WI38 (cell line): ENCODE data around the gene S100A8.

Experiments
- H3K4me3 ChIP-seq: 2 replicates; pipeline ENCODE4 v1.5.1; 2011; ENCODE audit warnings: low read depth, mild to moderate bottlenecking, control low read depth, low read length
- CTCF ChIP-seq: IDR thresholded peaks from 2 replicates; pipeline ENCODE4 v1.5.1; 2012; ENCODE audit warnings: low read depth, mild to moderate bottlenecking, control low read depth, low read length

Gene S100A8

DNA sequence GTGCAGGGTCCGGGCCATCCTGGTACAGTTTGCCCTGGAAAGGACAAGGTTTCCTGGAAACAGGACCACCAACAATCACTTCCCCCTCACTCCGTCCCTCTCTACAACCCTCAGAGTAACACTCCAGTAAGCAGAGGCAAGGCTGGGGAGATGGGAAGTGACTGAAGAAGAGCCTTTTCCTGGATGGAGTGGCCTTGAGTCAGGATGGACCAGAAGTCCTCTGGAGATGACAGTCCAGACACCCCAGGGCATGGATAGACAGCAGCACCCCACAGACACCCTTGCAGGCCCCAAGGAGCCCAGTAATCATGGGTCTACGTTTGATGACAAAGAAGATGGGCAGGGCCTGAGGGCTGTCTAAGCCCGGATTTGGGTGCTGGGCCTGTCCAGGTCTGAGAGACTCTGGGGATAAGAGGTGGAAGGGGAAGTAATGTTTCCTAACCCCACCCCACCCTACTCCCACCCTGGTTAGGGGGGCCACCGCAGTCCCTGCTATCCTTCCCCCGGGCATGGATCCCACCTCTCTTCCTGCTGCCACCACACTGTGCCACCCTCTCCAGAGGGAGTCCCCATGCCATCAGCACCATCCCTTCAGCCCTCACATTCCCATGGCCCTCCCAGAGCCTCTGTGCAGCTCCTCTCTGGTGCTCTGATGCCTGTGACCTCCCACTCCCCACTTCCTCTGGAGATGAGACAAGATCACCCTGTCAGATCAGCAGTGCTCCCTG is 7.2 kb upstream of the S100A8 start:
- no peak for TF ChIP-seq CTCF
- H3K4me3 ChIP-seq, result no peak overlapping the region

- no peak overlapping the region for H3K4me3 ChIP-seq
- no peak for TF ChIP-seq CTCF
Measured at GRCh38 chr1:153397051-153397923, 6.4 kb upstream of the S100A8 start.

- no peak overlapping the region for H3K4me3 ChIP-seq
- TF ChIP-seq CTCF, result no peak
Measured at GRCh38 chr1:153396461-153396860, 5.6 kb upstream of the S100A8 start.

- TF ChIP-seq CTCF, result no peak
- H3K4me3 ChIP-seq, result no peak overlapping the region
Measured at GRCh38 chr1:153395776-153396175, 4.9 kb upstream of the S100A8 start.

DNA sequence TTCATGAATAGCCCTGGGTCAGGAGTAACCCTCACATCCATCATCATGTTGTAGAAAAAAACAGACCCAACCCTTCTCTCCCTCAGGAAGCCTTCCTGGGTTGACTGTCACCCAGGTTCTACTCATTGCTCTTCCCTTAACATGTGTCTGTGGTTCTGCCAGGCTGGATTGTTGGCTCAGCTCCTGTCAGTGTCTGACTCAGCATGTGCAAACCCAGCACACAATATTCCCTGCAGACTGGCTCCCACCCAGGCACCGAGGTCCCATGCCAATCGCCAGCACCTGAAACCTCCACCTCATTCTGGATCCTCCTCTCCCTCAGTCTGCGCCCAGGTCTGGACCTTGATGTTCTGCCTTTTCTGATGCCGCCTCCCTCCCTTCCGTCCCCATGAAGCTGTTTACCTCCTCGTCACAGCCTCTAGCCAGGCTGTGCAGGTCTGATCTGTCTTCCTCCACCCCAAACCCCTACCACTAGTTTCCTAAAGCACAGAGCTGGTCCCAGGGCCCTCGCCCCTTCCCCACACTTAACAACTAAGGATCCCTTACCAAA is 4.3 kb upstream of the S100A8 start:
- TF ChIP-seq CTCF, result no peak
- H3K4me3 ChIP-seq, result no peak overlapping the region

DNA sequence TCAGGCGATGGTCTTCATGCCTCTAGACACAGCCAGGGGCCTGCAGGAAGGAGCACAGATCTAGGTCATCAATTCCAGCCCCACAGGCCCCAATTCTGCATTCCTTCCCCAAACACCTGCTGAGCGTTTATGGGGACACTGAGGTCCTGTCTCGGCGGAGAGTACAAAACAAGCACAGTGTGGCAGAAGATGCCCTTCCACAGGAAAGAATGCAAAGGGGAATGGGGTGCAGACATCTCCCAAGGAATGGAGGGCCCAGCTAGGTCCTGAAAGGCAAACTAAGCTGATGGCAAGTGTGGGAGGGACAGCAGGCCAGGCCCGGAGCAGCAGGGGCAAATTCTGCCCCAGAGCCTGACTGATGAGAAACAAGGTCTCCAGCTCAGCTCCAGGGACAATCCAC is 3.5 kb upstream of the S100A8 start:
- no peak for TF ChIP-seq CTCF

GRCh38 chr1:153393926-153394325 is 3.1 kb upstream of the S100A8 start:
- no peak for TF ChIP-seq CTCF

More for the DNA sequence above, 3.5 kb upstream of the S100A8 start:
- H3K4me3 ChIP-seq, result no peak overlapping the region

More at GRCh38 chr1:153393926-153394325, 3.1 kb upstream of the S100A8 start:
- no peak overlapping the region for H3K4me3 ChIP-seq
